GM12892 (cell line): Measurements from ENCODE around the gene SUSD4.

Source experiments
- DNase-seq: peaks from one replicate; pipeline ENCODE4 v3.0.0; 2011; ENCODE audit not compliant: insufficient read length
- FAIRE-seq: peaks from 2 replicates; lab custom pipeline; 2011; peaks lifted over from hg19 to GRCh38; lab: Jason Lieb, UNC
- POLR2A ChIP-seq: IDR thresholded peaks from 2 replicates; pipeline ENCODE4 v1.6.1; 2011; ENCODE audit warnings: low read depth, low read length, control low read depth
- POLR2AphosphoS5 ChIP-seq: IDR thresholded peaks from 2 replicates; pipeline ENCODE4 v1.6.1; 2011; ENCODE audit warnings: low read depth, low read length, control low read depth
- TAF1 ChIP-seq: IDR thresholded peaks from 2 replicates; pipeline ENCODE4 v1.6.1; 2011; ENCODE audit warnings: low read depth, mild to moderate bottlenecking, control low read depth, low read length, borderline replicate concordance

SUSD4 gene

GRCh38 chr1:223338811-223339746 lies 24.9 kb downstream of the SUSD4 start:
- FAIRE-seq (no peak), DNase-seq (no peak)
- TF ChIP-seq TAF1 (no peak), POLR2AphosphoS5 (no peak), POLR2A (no peak)

GRCh38 chr1:223337174-223337869 lies 26.7 kb downstream of the SUSD4 start:
- TF ChIP-seq POLR2AphosphoS5 (no peak), POLR2A (no peak)
- DNase-seq (no peak), FAIRE-seq (no peak)

- FAIRE-seq = no peak
- no peak for DNase-seq
- TF ChIP-seq POLR2AphosphoS5 = no peak
Measured at GRCh38 chr1:223334156-223334555, 29.8 kb downstream of the SUSD4 start.

GRCh38 chr1:223332997-223333396 lies 31.0 kb downstream of the SUSD4 start:
- FAIRE-seq = no peak

DNA sequence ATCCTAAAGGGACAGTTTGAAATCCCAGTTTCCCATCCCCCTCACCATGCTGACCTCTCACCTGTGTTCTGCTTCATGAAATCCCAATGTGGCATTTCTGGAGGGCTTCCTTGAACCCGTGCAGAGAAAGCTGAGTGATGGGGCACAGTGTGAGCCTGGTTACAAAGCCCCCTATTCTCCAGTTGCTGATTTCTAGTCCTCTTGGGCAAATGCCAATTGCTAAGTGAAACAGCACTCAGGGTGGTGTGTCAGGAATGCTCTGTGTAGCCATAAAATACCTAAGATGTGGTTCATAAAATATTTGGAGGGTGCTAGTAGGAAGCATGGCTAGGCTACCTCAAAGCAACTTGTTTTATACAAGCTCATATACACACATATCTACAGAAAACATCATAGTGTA lies 32.0 kb downstream of the SUSD4 start:
- DNase-seq (no peak), FAIRE-seq (no peak)
- TF ChIP-seq POLR2AphosphoS5 = no peak

More at GRCh38 chr1:223332997-223333396, 31.0 kb downstream of the SUSD4 start:
- TF ChIP-seq TAF1 (no peak), POLR2A (no peak), POLR2AphosphoS5 (no peak)
- DNase-seq = no peak

GRCh38 chr1:223331301-223331700 lies 32.7 kb downstream of the SUSD4 start:
- DNase-seq (no peak), FAIRE-seq (no peak)
- no peak for TF ChIP-seq TAF1
- TF ChIP-seq POLR2AphosphoS5 = no peak
- no peak for TF ChIP-seq POLR2A

DNA sequence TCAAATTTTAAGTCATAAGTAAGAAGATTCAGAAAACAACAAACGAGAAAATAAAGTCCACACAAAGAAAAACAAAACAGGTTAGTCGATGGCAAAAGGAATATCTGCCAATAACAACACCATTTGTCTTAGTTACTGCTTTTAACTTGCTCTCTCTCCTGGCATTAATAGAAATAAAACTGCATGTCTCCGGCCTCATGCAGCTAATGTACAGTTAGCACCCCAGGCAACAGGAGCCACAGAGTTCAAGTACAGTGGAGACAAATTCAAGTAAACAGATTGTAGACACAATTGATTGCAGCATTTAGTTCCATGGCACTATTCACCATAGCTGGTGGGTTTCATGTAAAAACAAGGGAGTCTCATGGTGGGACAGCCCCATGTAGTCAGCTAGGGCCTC lies 33.5 kb downstream of the SUSD4 start:
- no peak for FAIRE-seq
- no peak for TF ChIP-seq TAF1
- TF ChIP-seq POLR2A = no peak
- no peak for TF ChIP-seq POLR2AphosphoS5
- DNase-seq = no peak

DNA sequence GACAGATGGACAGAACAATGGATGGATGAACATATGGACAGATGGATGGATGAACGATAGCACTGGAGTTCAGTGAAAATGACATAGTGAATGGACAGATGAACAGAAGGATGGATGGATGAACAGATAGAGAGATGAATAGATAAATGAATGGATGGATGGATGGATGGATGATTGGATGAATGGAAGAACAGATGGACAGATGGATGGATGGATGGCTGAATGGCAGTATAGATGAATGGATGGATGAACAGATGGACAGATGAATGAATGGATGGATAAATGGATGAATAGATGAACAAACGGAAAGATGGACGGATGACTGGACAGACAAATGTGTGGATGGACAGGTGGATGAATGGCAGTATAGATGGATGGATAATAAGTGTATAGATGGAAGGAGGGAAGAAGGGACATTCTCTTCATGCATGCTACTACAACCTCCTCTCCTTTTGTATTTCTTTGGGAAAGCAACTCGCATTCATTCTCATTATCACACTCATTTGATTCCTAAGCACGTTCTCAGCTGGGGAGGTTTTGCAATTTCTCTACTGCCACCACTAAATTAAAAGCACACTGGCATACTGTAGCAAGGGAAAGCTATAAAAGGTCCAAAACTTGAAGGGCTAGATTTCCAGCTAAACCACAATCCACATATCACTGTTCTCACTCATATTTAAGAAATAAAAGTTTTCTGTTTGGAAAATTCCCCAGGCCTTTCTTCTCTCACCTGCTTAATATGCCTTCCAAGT lies 34.1 kb downstream of the SUSD4 start:
- DNase-seq (no peak), FAIRE-seq (no peak)
- no peak for TF ChIP-seq POLR2AphosphoS5
- no peak for TF ChIP-seq POLR2A
- no peak for TF ChIP-seq TAF1

- FAIRE-seq = no peak
- no peak for DNase-seq
Measured at GRCh38 chr1:223329252-223329651, 34.7 kb downstream of the SUSD4 start.

DNA sequence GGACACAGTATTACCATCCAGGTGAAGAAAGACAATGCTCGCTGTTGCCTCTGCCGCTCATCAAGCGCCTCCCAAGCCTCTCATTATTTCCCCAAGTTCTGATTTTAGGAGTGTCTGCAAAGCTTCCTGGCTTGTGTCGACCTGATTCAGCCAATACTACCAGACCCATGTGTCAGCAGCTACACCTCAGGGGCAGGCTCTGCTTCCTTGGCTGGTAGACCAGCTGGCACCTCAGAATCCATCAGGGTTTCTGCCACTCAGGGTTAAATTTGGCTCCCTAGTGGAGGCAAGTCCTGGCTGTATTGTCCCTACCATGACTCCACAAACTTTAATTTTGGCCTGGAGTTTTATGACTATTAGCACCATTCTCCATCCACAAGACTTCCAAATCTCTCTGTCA lies 35.4 kb downstream of the SUSD4 start:
- no peak for FAIRE-seq

More at GRCh38 chr1:223329252-223329651, 34.7 kb downstream of the SUSD4 start:
- no peak for TF ChIP-seq TAF1
- no peak for TF ChIP-seq POLR2A
- TF ChIP-seq POLR2AphosphoS5 = no peak

GRCh38 chr1:223326776-223327175 lies 37.2 kb downstream of the SUSD4 start:
- TF ChIP-seq POLR2A = no peak
- TF ChIP-seq TAF1 = no peak
- TF ChIP-seq POLR2AphosphoS5 = no peak
- FAIRE-seq (no peak), DNase-seq (no peak)

More for the DNA sequence above, 35.4 kb downstream of the SUSD4 start:
- no peak for TF ChIP-seq POLR2A
- no peak for DNase-seq
